Stimulated activated CD8-positive, alpha-beta memory T cell treated with anti-CD3 and anti-CD28 coated beads, Interleukin-7, amount 100 ng/mL, for 24 hours (primary cell): ENCODE results near the gene CNTFR.

Experiments
- DNase-seq: peaks from one replicate; pipeline ENCODE4 v3.0.0-alpha.2; 2020; ENCODE audit warnings: low read depth

The CNTFR gene

DNA sequence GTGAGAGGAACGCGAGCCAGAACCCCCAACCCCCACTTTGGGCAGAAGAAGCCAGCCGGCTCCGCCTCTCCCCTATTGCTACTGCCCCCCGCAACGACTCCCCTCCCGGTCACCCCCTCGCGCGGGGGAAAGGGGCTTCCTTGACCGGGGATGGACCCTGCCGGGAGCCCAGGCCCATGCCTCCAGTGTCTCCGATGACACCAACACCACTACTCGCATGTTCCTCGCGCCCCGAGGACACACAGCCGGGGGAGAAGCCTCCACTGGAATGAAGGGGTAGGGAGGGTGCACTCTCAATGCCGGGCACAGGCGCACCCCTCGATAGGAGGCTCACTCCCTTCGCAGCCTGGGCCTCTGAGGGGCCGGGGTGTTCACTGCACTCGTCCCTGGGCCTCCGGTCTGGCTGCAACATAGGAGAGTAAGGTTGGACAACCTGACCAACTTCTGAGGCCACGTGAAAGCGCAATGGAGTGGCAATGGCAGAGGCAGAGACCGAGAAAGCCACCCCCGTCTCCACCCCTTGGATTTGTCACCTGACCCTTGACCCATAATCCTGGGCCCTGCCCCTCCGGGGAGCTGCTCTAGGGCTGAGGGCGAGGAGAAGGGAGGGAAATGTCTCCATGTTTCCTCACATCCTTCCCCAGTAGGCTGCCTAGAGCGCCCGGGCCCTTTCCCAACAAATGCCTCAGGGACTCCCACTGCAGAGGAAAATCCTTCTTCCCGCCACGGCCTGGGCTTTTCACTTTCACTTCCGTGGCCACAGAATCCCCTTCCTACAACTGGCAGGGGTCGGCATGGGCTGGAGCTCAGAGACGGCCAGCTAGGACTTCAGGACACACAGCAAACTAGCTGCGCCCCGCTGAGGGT, 1.1 kb upstream of the CNTFR start:
- no peak for DNase-seq

DNA sequence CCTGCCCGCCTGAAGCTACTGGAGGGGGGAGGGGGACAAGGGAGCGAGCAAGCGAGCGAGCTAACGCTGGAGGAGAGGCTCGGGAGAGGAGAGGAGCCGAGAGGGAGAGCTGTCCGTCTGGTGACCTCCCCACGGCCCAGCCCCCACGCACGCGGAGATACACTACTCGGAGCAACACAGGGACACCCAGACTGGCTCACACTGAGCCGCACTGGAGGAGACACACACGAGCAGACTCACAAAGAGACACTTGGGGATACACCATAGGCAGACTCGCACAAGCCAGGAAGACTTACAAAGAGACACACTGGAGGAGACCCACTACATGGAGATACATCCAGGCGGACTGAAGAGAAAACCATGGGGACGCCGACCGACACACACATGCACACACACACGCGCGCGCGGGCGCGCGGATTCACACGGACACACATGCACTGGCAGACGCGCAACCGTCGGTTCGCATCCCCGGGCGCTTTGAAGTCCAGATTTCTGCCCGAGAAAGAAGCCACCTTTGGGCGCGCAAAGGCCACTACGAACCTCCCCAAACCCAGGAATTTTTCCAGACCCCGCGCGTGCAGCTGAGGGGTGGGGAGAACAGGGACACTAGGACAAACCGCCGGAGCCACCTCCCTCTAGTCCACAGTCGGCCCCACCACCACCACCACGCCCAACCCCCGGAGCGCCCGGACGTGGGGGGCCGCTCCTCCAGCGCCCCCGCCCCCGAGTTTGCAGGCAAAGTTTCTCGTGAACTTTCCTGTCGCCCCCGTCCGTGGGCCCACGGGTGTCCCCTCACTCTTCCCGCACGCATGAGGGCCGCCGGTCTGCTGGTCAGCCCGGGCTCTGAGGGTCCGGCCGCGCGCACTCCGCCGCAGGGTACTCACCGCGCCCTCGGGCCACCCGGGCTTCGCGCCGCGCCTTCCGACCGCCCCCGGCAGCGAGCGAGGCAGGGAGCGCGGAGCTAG, 571 bp downstream of the CNTFR start:
- DNase-seq: no peak

DNA sequence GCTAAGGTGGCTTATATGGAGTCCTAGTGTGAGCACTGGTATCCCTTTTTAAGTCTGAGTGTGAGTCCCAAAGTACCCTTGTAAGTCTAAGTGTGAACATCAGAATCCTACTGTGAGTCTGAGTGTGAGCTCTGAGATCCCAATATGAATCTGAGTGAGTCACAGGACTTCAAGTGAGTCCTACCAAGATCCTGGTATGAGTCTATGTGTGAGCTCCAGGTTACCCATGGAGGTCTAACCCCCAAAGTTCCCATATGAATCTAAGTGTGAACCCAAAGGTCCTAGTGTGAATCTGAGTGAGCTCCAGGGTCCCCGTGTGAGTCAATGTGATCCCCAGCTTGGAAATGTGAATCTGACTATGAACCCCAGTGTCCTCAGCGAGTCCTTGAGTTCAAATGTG, 2.3 kb downstream of the CNTFR start:
- DNase-seq: no peak

DNA sequence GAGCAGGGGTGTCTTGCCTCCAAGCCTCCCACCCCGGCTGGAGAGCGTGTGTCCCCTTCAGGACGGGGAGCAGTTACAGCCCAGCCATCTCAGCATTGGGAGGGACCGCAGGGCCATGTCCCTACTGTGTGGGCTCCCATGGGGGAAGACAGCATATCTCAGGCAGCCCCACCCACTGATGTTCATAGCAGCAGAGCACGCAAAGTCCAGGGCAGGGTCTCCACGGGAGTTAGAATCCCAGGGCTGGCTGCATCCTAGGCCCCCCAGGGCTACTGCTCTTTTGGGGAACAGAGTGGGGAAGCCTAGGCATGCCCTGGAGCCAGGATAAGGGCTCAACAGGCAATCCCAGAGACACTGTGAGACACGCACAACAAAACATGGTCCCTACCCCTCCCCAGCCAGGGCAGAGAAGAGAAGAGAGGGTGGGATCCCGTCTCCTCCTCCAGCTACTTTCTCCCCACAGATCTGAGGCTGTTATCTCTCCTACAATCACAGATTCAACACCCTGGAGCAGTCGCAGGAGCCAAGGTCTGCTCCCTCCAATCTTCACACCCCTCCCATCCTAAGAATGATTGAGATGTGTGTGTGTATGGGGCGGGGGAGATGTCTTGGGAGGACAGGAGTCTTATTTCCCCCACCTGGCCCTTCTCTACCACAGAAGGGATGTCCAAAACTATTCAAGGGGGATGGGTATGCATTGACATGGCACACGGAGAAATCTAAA, 3.4 kb downstream of the CNTFR start:
- DNase-seq: no peak

DNA sequence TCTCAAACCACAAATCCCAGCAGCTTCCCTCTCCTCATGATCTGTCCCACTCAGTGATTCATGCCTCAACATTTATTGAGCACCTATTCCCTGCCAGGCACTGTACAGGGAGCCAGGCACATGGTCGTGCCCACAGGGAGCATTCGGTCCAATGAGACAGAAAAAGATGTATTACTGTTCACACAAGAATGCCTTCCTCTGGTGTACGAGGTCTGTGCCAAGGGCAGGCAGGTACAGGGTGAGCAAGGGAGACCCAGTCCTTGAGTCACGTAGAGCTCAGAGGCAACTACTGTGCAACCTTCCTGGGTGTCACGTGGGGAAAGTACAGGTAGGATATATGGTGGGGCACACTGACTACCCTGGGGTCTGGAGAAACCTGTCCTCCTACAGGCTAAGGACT, 4.6 kb downstream of the CNTFR start:
- no peak for DNase-seq

DNA sequence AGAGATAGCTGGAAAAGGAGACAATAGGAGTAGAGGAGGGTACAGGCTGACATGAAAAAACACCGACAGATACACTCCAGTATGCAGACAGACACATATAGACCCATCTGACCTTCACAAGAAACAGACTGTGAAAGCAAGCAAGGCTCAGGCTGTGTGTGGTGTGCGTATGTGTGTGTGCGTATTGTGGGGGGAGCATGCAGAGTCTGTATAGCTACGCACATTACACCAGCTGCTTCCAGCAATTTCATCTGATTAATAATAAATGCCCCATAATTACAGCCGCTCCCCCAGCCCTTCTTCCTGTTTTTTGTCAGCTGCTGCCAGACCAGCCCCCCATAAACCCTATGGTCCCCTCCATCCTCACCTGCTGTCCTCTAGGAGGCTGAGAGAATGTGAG, 6.7 kb downstream of the CNTFR start:
- no peak for DNase-seq

DNA sequence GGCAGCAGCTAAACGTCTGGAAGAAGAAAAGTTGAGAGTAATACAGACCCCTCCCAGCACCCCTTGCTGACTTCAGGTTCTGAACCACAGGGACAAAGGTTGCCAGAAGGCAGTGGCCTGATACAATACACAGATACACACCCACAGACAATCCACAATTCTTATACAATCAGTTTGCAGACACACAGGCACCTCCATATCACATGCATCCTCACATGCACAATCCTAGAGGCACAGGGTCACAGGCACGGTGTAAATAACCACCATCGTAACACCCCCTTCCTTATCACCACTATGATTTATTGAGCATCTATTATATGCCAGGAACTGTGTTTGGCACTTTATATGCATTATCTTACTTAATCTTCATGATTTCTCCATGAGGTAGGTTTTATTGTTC, 8.2 kb downstream of the CNTFR start:
- no peak for DNase-seq

DNA sequence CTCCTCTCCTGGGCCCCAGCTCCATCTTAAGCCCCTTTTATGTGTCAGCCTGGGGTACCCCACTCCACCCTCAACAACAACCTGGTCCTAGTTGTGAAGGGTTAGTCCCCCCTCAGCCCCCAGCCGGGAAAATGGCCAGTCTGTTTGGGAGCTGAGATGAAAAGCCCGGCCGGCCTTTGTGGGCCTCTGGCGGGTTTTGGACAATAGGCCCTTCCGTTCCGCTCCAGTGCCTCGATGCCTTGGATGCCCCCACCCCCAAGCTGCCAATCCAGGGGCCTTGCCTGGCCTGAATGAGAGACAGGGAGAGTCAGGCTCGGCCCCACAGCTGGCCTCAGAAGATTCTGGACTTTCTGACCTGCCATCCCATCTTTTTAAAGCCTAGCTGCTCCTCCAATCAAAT, 9.2 kb downstream of the CNTFR start:
- DNase-seq: no peak

DNA sequence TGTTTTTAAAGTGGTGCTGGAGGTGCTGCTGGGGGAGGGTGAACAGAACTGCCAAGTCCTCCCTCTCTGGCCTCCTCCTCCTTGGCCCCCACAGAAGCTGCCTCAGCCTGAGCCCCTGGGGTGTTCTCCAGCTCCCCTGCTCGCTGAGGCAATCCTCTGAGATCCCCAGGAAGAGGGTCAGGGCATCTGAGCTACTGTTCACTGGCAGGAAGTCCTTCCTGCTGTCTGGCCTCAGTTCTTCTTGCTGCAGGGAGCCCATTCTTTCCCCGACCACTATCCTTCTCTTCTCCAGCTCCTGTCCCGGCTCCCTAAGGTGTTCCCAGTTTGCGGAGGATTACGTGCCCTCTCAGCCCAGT, 9.7 kb downstream of the CNTFR start:
- DNase-seq: no peak

DNA sequence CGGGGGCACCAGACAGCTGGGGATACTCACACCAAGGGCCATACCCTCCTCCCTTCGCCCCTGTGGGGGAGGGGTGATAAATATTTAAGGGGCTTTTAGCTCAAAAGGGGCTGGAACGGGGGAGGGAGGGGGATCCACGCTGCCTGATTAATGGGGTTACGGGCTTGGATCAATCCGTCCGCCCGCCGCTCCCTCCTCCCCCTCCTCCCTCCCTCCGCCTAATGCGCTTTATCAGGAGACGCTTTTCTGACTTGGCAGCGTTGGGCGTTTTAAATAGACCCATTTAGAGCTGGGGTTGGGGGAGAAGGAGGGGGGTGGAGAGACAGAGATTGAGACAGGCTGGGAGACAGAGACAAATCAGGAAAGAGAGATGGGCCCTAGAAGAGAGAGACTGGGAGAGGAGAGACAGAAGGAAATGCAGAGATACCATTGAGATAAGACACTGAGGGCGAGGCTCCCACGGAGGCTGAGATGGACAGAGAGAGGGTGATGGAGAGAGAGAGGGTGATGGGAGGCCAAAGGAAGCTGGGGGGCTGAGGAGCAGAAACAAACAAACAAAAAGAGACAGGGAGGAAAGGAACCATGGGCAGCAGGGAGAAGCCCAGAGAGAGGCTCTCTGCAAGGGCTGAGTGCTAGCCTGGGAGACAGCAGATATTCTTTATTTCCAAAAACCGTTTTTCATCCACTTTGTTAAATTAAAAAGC, 10.3 kb downstream of the CNTFR start:
- no peak for DNase-seq

DNA sequence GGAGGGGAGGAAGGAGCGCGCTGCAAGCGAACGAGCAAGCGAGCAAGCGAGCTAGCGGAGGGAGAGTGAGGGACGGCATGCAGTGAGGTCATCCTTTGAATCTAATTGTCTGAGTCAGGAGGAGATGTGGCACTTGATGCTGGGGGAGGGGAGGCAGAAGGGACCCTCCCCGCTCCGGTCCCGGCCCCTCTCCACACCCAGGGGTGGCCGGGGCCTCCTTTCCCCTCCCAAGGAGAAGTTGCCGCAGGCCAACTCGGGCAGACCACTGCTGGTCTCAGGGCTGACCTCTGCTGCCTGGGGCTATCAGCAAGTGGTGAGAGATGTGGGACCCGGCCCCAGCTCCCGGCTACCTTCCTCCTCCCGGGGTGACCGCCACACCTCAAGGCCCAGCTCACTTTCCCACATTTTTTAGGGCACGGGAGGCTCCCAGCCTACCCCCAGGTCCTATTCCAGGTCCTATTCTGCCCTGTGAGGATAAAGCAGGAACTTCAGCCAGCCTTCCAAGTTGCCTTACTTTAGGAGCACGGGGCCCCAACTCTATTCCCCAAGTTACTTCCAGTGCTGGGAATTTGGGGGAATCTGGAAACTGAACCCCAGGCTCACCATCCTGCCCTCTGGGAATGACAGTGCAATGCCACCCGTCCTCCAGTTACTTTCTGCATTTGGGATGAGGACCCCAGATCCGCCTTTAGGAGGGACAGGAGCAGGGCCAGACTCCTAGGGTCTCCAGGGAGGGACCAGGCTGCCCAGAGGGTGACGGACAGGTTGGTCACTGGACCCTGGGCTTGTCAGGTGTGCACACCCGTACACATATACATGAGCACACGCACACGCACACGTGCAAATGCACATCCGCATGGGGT, 11.1 kb downstream of the CNTFR start:
- no peak for DNase-seq

DNA sequence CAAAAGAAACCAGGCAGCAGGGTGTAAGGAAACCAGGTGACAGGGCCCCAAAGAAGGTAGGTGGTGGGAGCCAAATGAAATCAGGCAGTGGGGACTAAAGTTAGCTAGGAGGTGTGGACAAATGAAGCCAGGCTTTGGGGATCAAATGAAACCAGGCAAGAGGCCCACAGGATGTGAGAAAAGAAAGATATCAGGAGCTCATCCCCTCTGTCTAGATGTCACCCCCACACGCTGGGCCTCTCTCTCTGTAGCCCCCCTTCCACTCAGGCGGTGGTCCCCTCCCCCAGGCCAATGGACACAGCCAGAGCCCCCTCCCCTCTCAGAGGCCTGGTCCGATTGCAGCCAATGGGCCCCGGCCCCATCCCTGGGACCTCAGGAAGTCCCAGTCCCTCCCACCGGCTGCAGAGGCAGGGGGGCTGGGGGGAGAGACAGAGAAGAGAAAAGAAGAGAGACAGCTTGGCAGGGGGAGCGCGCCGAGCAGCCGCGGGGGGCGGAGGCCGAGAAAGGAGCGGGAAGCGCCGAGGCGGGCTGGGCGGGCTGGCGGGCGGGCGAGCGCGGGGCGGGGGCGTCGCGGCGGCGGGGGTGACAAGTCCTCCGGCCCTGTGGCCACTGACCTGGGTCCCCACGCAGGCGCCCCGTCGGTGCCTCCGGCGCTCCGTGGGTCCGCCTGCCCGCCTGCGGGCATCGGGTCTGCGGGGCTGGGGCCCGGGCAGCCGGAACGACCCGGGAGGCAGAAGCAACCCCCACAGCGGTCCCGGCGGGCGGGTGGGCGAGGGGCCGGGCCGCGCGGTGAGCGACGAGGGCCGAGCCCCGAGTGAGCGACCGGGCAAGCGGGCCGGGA, 11.9 kb downstream of the CNTFR start:
- DNase-seq: no peak

DNA sequence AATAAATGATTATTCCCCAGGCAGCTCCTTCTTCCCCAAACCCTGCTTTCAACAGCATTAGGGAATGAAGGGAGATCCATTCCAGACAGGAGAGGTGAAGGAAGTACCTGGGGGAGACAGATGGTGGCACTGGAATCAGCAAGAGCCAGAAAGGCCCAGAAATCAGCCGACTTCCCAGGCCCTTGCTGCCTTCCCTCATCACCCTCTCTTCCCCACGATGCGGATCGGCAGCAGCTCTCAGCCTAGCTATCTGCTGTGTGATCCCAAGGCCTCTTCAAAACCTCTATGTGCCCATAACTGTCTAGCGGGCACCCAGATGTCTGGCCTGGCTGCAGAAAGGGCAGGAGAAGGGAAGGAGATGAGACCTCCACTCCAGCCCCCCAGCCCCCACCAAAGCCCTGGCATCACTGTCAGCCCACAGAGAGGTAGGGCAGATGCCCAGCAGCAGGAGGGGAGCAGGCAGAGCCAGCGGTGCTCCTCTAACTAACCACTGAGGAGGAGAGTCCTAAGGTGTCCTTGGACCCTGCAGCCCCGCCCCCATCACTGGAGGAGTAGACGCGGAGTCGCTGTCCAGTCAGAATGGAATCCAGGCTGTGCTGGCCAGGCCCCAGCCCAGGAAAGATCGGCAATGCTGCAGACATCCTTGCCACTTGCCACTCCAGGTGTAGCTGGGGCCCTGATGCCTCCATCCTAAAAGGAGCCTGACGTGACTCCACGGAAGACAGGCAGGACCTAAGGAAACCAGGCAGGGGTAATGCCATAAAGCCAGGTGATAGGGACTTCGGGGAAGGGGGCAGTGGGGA, 12.7 kb downstream of the CNTFR start:
- no peak for DNase-seq

DNA sequence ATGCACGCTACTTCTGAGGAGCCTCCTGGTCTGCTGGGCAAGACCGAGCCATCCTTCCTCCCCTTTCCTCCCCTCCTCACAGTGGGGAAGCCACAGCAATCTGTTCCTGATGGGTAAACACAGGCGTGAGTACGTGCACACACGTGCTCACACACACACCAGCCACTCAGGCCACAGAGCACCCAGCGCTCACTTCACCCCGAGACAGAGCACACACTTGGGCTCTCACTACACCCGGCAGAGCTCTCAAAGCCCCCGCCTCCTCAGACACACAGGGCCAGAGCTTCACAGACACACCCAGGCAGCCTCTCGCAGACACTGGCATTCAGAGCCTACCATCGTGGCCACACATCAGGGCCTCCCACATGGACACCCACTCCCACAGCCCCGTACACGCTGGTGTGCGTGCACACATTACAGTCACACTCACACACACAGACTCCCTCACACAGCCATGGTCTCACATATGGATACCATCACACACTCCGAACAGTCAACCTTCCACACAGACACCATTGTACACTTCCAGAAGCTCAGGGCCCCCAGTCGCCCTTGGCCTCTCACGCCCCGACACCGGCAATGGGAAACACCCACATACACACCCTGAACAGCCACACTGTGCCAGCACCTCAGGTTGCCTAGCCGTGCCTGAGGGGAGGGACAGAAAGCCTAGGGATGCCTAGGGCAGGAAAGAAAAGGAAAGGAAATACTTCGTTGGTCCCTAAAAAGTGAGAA, 13.5 kb downstream of the CNTFR start:
- DNase-seq: no peak

DNA sequence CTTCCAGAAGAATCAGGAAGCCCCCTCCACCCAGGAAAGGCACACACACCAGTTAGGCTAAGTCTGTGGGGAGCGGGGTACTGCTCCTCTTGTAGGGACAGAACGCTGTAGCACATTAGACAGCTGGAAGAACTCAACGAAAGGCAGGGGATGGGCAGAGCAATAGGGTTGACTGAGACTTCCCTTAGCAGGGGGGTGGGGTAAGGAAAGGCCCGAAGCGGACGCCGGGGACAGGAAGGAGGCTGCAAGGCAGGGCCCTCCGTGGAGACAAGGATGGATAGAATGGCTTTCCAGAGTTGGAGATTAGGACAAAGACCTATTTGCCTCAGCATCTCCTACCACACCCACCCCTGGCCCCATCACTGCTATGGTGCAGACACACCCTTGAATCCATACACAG, 14.3 kb downstream of the CNTFR start:
- no peak for DNase-seq

DNA sequence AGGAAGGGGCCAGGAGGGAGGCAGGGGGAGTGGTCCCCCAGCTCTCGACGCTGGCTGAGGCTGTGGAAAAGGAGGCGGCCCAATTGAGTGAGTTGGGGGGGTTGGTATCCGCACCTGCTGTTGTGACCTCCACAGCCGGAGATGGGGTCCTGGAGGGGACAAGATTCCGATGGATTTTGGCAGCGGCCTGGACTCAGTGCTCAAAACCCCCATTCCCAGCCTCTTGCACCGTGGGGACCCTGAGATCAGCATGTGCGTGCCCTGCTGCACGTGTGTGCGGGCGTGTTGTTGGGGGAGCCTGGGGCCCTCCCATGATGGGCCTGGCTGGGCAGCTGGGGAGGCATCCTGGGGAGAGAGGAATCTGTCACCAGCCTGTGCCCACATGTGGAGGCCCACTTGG, 15.0 kb downstream of the CNTFR start:
- DNase-seq: no peak

DNA sequence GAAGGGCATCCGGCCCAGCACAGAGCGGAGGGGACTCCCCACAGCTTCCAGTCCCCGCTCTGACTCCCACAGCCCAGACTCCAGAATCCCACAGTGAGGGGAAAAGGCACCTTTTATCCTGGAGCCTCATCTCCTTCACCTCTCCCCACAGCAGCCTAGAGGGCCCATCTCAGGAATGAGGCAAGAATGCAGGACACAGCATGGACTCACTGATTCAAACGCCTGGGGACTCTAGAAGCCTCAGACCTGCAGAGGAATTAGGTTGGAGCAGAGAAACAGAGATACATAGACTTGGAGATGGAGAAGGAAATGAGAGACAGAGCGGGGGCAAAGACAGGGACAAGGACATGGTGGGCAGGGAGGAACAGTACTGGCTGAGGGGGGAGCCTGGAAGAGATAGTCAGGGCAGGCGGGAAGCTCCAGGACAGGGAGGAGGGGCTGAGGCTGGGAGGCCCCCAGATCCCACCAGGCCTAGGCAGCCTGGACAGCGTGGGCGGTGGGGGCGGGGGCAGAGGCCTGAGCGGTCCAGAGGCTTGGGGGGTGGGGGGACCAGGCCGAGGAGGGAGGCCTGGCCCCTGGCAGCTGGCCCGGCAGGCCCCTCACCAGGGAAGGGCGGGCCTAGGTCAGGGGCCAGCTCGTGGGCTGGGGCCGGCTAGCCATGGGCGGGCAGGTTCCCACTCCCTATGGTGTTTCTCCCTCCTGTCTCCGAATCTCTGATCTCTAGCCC, 15.8 kb downstream of the CNTFR start:
- DNase-seq: no peak

DNA sequence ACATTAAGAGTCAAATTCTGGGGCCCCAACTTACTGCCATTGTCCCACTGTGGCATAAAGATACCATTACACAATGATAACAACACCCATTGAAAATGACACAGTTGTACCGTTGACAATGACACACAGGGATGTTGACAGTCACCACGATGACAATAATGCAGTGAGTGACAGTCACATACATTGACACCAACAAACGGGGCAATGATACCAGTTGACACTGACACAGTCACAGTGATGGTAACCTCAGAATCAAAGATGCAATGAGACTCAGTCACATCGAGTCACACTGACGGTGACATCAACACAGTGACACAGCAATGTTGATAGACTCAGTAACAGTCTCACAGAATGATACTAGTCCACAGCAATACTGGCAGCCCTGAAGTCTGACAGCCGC, 16.9 kb downstream of the CNTFR start:
- no peak for DNase-seq
